Liver (tissue), 9 donors: ENCODE results near the gene ZFHX2. TPM values are rescaled to one million over a fixed set of nuclear protein-coding genes. Genes with fewer than 3 reads are reported as not detected.

Experiments
- DNase-seq: peaks from one replicate; pipeline ENCODE4 v3.0.0-alpha.2; 2017; ENCODE audit warnings: low spot score
- H3K27ac ChIP-seq, 2 donors: one replicate each; pipeline ENCODE4 v1.7.0; 2013; ENCODE audit warnings: inconsistent platforms in 2 of 2, low read length in 2 of 2, control low read depth in 1 of 2, low read depth in 1 of 2, mild to moderate bottlenecking in 1 of 2
- H3K27me3 ChIP-seq, 4 donors: one replicate each; pipeline versions ENCODE4 v1.6.1 to v1.7.0; 2013; ENCODE audit warnings: low read length in 3 of 4, inconsistent platforms in 1 of 4, mild to moderate bottlenecking in 1 of 4, moderate library complexity in 1 of 4; ENCODE audit not compliant: control insufficient read depth in 4 of 4, insufficient read depth in 4 of 4
- H3K36me3 ChIP-seq, 4 donors: one replicate each; pipeline versions ENCODE4 v1.6.1 to v1.7.0; 2013; ENCODE audit warnings: low read length in 3 of 4, mild to moderate bottlenecking in 3 of 4, low read depth in 1 of 4, moderate library complexity in 1 of 4; ENCODE audit not compliant: control insufficient read depth in 4 of 4, insufficient read depth in 3 of 4
- H3K4me1 ChIP-seq, 4 donors: one replicate each; pipeline versions ENCODE4 v1.6.1 to v1.7.0; 2013; ENCODE audit warnings: low read length in 3 of 4, mild to moderate bottlenecking in 3 of 4, moderate library complexity in 1 of 4; ENCODE audit not compliant: control insufficient read depth in 4 of 4, insufficient read depth in 4 of 4
- H3K4me3 ChIP-seq, 3 donors: one replicate each; pipeline versions ENCODE4 v1.6.1 to v1.7.0; 2013; ENCODE audit warnings: low read length in 3 of 3, control low read depth in 1 of 3, low read depth in 1 of 3, mild to moderate bottlenecking in 1 of 3
- H3K9ac ChIP-seq, 2 donors: one replicate each; pipeline ENCODE4 v1.7.0; 2013; ENCODE audit warnings: low read length in 2 of 2, mild to moderate bottlenecking in 2 of 2, moderate library complexity in 2 of 2, control low read depth in 1 of 2, low read depth in 1 of 2
- H3K9me3 ChIP-seq, 4 donors: one replicate each; pipeline versions ENCODE4 v1.6.1 to v1.7.0; 2013; ENCODE audit warnings: low read length in 3 of 4; ENCODE audit not compliant: control insufficient read depth in 4 of 4
- EGR1 ChIP-seq, 2 donors: IDR thresholded peaks; 2 replicates each; pipeline ENCODE4 v1.6.1; 2016 to 2018; ENCODE audit warnings: antibody characterized with exemption in 2 of 2, low read depth in 2 of 2
- FOXA1 ChIP-seq: IDR thresholded peaks from 2 replicates; pipeline ENCODE4 v1.6.1; 2016; ENCODE audit warnings: antibody characterized with exemption
- FOXA2 ChIP-seq: IDR thresholded peaks from 2 replicates; pipeline ENCODE4 v1.6.1; 2016; ENCODE audit warnings: antibody characterized with exemption
- GABPA ChIP-seq, 2 donors: IDR thresholded peaks in 1 of 2; conservative IDR thresholded peaks in 1 of 2; 2 replicates each; pipeline ENCODE4 v1.6.1; 2016; ENCODE audit warnings: antibody characterized with exemption in 2 of 2, mild to moderate bottlenecking in 1 of 2, moderate library complexity in 1 of 2
- HNF4A ChIP-seq, 2 donors: conservative IDR thresholded peaks; 2 replicates each; pipeline ENCODE4 v1.6.1; 2016; ENCODE audit warnings: antibody characterized with exemption in 2 of 2, mild to moderate bottlenecking in 2 of 2
- HNF4G ChIP-seq: IDR thresholded peaks from 2 replicates; pipeline ENCODE4 v1.6.1; 2016; ENCODE audit warnings: antibody characterized with exemption
- JUND ChIP-seq, 2 donors: IDR thresholded peaks; 2 replicates each; pipeline ENCODE4 v1.6.1; 2016; ENCODE audit warnings: antibody characterized with exemption in 2 of 2
- NR2F2 ChIP-seq: IDR thresholded peaks from 2 replicates; pipeline ENCODE4 v1.6.1; 2016; ENCODE audit warnings: antibody characterized with exemption
- RAD21 ChIP-seq, 2 donors: IDR thresholded peaks; 2 replicates each; pipeline ENCODE4 v1.6.1; 2016; ENCODE audit warnings: antibody characterized with exemption in 2 of 2, mild to moderate bottlenecking in 2 of 2
- RXRA ChIP-seq, 2 donors: IDR thresholded peaks; 2 replicates each; pipeline ENCODE4 v1.6.1; 2017 to 2018; ENCODE audit warnings: antibody characterized with exemption in 2 of 2, mild to moderate bottlenecking in 1 of 2
- SP1 ChIP-seq: IDR thresholded peaks from 2 replicates; pipeline ENCODE4 v1.6.1; 2018; ENCODE audit warnings: antibody characterized with exemption, mild to moderate bottlenecking
- TAF1 ChIP-seq: conservative IDR thresholded peaks from 2 replicates; pipeline ENCODE4 v1.6.1; 2016; ENCODE audit warnings: antibody characterized with exemption, mild to moderate bottlenecking
- WGBS: extraction: QIAGEN DNeasy Blood & Tissue Kit; methylation state at CpG from one replicate; pipeline ENCODE4 v1.1.7; 2013; 5-methylcytosine and 5-hydroxymethylcytosine counted together
- polyA plus RNA-seq, 2 donors: library from polyadenylated mRNA; stranded (reverse) in 1 of 2; unstranded in 1 of 2; fragments of 200-250 nt in 1 of 2; fragments of >200 nt in 1 of 2; fragmentation: Nextera tagmentation in 1 of 2; extraction: Ambion mirVana in 1 of 2; gene quantifications; one replicate each; pipeline versions ENCODE4 v1.2.1 to v1.2.3, GENCODE V29; 2013 to 2015
- total RNA-seq, 2 donors: library from RNA; depleted of rRNA; stranded (reverse); fragments of >200 nt; gene quantifications; one replicate each; pipeline ENCODE4 v1.2.3, GENCODE V29; 2014
- TF ChIP-seq, protein P1 (sequence below): IDR thresholded peaks from 2 replicates; pipeline ENCODE4 v1.6.1; 2016; ENCODE audit warnings: antibody characterized with exemption
- TF ChIP-seq, protein P2 (sequence below): IDR thresholded peaks from 2 replicates; pipeline ENCODE4 v1.6.1; 2016; ENCODE audit warnings: antibody characterized with exemption, mild to moderate bottlenecking
- TF ChIP-seq, protein P3 (sequence below): IDR thresholded peaks from 2 replicates; pipeline ENCODE4 v1.6.1; 2016; ENCODE audit warnings: antibody characterized with exemption
- TF ChIP-seq, protein P4 (sequence below): fragments of 150-350 bp; IDR thresholded peaks from 2 replicates; pipeline ENCODE4 v1.5.1; 2017; ENCODE audit warnings: improper control_type of control experiment, low read depth, low read length; ENCODE audit not compliant: missing input control
- TF ChIP-seq, protein P5 (sequence below): IDR thresholded peaks from 2 replicates; pipeline ENCODE4 v1.6.1; 2016; ENCODE audit warnings: antibody characterized with exemption
- donor health status: healthy.
- donor health status: healthy.
- donor health status: healthy.
- donor health status: healthy.
- donor health status: healthy.

Gene ZFHX2
- total and polyA plus RNA-seq, 4 donors = 0.06 to 0.14 (median 0.10) TPM

DNA sequence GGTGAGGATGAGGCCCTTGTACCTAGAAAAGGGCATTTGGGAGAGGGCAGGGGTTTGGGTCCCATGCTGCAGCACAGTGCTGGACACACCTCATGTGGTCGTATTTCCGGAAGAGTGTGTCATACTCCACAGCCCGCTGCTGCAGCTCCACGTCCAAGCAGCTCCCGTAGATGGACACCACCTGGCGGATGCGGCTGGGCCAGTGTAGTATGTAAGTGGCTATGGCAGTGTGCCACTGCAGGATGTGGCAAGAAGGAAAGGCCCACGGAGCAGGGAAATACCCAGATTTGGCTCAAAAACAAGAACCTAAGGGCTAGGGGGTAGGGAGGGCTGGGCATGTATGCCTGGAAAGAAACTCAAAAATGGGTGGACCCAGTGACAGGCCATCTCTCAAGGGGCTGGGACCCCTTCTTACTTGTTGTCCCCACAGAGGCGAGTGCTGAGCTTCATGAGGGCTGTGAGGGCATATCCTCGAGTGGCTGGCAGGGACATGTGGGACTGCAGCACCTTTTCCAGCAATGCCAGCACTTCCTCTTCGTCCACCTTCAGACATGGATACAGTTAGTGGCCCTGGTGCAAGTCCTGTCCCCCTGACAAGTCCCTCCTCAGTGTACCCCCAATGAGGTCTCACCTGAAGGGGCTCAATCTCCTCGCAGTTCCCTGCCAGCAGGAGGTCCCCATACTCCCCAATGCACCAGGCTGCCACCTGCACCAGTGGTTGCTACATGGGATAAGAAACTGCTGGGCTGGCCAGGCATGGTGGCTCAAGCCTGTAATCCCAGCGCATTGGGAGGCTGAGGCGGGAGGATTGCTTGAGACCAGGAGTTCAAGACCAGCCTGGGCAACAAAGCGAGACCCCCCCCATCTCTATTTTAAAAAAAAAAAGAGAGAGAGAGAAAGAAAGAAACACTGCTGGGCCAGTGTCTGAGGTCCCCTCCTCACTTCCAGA is 10.6 kb upstream of the ZFHX2 start (continued):
- TF ChIP-seq TAF1 = no peak
- TF ChIP-seq, protein P1, sequence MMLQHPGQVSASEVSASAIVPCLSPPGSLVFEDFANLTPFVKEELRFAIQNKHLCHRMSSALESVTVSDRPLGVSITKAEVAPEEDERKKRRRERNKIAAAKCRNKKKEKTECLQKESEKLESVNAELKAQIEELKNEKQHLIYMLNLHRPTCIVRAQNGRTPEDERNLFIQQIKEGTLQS = no peak
- TF ChIP-seq RXRA (IDR thresholded peaks at IDR 0.05) = no peak
- no peak for TF ChIP-seq RAD21 (IDR thresholded peaks at IDR 0.05)
- TF ChIP-seq FOXA2 = no peak
- no peak for TF ChIP-seq NR2F2

DNA sequence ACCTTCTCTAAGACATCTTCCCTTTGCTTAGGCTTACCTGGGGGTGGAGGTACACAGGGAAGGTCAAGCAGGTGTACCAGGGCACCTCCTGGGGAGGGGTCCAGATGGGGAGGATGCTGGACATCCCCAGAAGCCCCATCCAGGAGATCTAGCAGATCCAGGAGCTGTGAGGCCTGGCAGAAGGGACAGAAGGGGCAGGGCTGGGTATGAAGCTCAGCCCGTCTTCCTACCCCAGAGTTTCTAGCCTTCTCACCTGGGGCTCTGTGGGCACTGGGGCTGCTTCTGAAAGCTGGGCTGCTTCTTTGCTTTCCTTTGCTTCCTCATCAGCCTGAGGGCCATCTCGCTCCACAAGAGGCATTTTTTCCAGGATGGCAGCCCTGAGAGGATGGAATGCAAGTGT is 9.7 kb upstream of the ZFHX2 start:
- TF ChIP-seq TAF1 (no peak), FOXA1 (no peak), SP1 (no peak), RXRA (IDR thresholded peaks at IDR 0.05) (no peak), EGR1 (IDR thresholded peaks at IDR 0.05; ENCODE audit: low read depth in 2 of 2) (no peak), HNF4A (conservative IDR thresholded peaks at IDR 0.05) (no peak), JUND (IDR thresholded peaks at IDR 0.05) (no peak), RAD21 (IDR thresholded peaks at IDR 0.05) (no peak), NR2F2 (no peak), FOXA2 (no peak), GABPA (IDR thresholded peaks at IDR 0.05 in 1 of 2, conservative IDR thresholded peaks at IDR 0.05 in 1 of 2) (no peak), HNF4G (no peak)
- TF ChIP-seq, protein P2, sequence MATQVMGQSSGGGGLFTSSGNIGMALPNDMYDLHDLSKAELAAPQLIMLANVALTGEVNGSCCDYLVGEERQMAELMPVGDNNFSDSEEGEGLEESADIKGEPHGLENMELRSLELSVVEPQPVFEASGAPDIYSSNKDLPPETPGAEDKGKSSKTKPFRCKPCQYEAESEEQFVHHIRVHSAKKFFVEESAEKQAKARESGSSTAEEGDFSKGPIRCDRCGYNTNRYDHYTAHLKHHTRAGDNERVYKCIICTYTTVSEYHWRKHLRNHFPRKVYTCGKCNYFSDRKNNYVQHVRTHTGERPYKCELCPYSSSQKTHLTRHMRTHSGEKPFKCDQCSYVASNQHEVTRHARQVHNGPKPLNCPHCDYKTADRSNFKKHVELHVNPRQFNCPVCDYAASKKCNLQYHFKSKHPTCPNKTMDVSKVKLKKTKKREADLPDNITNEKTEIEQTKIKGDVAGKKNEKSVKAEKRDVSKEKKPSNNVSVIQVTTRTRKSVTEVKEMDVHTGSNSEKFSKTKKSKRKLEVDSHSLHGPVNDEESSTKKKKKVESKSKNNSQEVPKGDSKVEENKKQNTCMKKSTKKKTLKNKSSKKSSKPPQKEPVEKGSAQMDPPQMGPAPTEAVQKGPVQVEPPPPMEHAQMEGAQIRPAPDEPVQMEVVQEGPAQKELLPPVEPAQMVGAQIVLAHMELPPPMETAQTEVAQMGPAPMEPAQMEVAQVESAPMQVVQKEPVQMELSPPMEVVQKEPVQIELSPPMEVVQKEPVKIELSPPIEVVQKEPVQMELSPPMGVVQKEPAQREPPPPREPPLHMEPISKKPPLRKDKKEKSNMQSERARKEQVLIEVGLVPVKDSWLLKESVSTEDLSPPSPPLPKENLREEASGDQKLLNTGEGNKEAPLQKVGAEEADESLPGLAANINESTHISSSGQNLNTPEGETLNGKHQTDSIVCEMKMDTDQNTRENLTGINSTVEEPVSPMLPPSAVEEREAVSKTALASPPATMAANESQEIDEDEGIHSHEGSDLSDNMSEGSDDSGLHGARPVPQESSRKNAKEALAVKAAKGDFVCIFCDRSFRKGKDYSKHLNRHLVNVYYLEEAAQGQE = no peak
- TF ChIP-seq, protein P3, sequence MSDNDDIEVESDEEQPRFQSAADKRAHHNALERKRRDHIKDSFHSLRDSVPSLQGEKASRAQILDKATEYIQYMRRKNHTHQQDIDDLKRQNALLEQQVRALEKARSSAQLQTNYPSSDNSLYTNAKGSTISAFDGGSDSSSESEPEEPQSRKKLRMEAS = no peak
- TF ChIP-seq, protein P4, sequence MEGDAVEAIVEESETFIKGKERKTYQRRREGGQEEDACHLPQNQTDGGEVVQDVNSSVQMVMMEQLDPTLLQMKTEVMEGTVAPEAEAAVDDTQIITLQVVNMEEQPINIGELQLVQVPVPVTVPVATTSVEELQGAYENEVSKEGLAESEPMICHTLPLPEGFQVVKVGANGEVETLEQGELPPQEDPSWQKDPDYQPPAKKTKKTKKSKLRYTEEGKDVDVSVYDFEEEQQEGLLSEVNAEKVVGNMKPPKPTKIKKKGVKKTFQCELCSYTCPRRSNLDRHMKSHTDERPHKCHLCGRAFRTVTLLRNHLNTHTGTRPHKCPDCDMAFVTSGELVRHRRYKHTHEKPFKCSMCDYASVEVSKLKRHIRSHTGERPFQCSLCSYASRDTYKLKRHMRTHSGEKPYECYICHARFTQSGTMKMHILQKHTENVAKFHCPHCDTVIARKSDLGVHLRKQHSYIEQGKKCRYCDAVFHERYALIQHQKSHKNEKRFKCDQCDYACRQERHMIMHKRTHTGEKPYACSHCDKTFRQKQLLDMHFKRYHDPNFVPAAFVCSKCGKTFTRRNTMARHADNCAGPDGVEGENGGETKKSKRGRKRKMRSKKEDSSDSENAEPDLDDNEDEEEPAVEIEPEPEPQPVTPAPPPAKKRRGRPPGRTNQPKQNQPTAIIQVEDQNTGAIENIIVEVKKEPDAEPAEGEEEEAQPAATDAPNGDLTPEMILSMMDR = no peak
- TF ChIP-seq, protein P5, sequence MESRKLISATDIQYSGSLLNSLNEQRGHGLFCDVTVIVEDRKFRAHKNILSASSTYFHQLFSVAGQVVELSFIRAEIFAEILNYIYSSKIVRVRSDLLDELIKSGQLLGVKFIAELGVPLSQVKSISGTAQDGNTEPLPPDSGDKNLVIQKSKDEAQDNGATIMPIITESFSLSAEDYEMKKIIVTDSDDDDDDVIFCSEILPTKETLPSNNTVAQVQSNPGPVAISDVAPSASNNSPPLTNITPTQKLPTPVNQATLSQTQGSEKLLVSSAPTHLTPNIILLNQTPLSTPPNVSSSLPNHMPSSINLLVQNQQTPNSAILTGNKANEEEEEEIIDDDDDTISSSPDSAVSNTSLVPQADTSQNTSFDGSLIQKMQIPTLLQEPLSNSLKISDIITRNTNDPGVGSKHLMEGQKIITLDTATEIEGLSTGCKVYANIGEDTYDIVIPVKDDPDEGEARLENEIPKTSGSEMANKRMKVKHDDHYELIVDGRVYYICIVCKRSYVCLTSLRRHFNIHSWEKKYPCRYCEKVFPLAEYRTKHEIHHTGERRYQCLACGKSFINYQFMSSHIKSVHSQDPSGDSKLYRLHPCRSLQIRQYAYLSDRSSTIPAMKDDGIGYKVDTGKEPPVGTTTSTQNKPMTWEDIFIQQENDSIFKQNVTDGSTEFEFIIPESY = no peak
- DNase-seq = no peak
- Histone ChIP-seq H3K36me3 (peaks cover 4 to 19% (median 8%) of the 10 kb centered on the region in 4 donors), H3K9me3 (no peaks in the 10 kb centered on the region), H3K27ac (no peak overlapping the region), H3K4me1 (peaks cover 4 to 25% (median 23%) of the 10 kb centered on the region in 4 donors), H3K4me3 (no peak overlapping the region), H3K9ac (no peak overlapping the region), H3K27me3 (no peaks in the 10 kb centered on the region)
- 94% methylated on average over 2 of the region's 2 CpGs for WGBS
